ENCODE data around the gene RAB30. TPM values are rescaled to one million over a fixed set of nuclear protein-coding genes. Genes with fewer than 3 reads are reported as not detected.
"Not testable (repeated sequence)": the region's sequence is repeated elsewhere in the genome, so short reads cannot be mapped to it uniquely, and the experiment has no call there.

RAB30 gene
- total RNA-seq, 1 experiment from 2014 or later = 6.2 TPM

GRCh38 chr11:82980947-82981346, 90.8 kb downstream of the RAB30 start:
- no peak for DNase-seq
- H3K27me3 ChIP-seq (ENCODE audit: control insufficient read depth, insufficient read depth, low read length) = no peaks in the 10 kb centered on the region
- no peaks in the 10 kb centered on the region; the same call in 1 of the 2 replicates for H3K36me3 ChIP-seq (replicated peaks; ENCODE audit: control insufficient read depth, insufficient read depth, low read length)
- H3K4me3 ChIP-seq (ENCODE audit: insufficient read depth, low read depth, low read length) = no peak overlapping the region

- DNase-seq = no peak
- H3K27me3 ChIP-seq (ENCODE audit: control insufficient read depth, insufficient read depth, low read length) = no peaks in the 10 kb centered on the region
- no peak overlapping the region for H3K4me3 ChIP-seq (ENCODE audit: insufficient read depth, low read depth, low read length)
- H3K36me3 ChIP-seq (replicated peaks; ENCODE audit: control insufficient read depth, insufficient read depth, low read length) = no peaks in the 10 kb centered on the region; the same call in 1 of the 2 replicates
Observed at GRCh38 chr11:82980292-82980691, 91.4 kb downstream of the RAB30 start.

- Histone ChIP-seq H3K4me3 (ENCODE audit: insufficient read depth, low read depth, low read length) (no peak overlapping the region), H3K36me3 (replicated peaks; ENCODE audit: control insufficient read depth, insufficient read depth, low read length) (no peaks in the 10 kb centered on the region; the same call in 1 of the 2 replicates), H3K27me3 (ENCODE audit: control insufficient read depth, insufficient read depth, low read length) (no peaks in the 10 kb centered on the region)
- DNase-seq = no peak
Observed at GRCh38 chr11:82979824-82980223, 91.9 kb downstream of the RAB30 start.

GRCh38 chr11:82978422-82979099, 93.1 kb downstream of the RAB30 start:
- no peaks in the 10 kb centered on the region; the same call in 1 of the 2 replicates for H3K36me3 ChIP-seq (replicated peaks; ENCODE audit: control insufficient read depth, insufficient read depth, low read length)

GRCh38 chr11:82976786-82977185, 94.9 kb downstream of the RAB30 start:
- no peak for DNase-seq
- Histone ChIP-seq H3K4me3 (ENCODE audit: insufficient read depth, low read depth, low read length) (no peak overlapping the region), H3K27me3 (ENCODE audit: control insufficient read depth, insufficient read depth, low read length) (no peaks in the 10 kb centered on the region), H3K36me3 (replicated peaks; ENCODE audit: control insufficient read depth, insufficient read depth, low read length) (no peaks in the 10 kb centered on the region; the same call in 1 of the 2 replicates)

More at GRCh38 chr11:82978422-82979099, 93.1 kb downstream of the RAB30 start:
- Histone ChIP-seq H3K4me3 (ENCODE audit: insufficient read depth, low read depth, low read length) (no peak overlapping the region), H3K27me3 (ENCODE audit: control insufficient read depth, insufficient read depth, low read length) (no peaks in the 10 kb centered on the region)
- DNase-seq = no peak

- Histone ChIP-seq H3K36me3 (replicated peaks; ENCODE audit: control insufficient read depth, insufficient read depth, low read length) (no peaks in the 10 kb centered on the region), H3K4me3 (ENCODE audit: insufficient read depth, low read depth, low read length) (no peak overlapping the region), H3K27me3 (ENCODE audit: control insufficient read depth, insufficient read depth, low read length) (no peaks in the 10 kb centered on the region)
- no peak for DNase-seq
Observed at GRCh38 chr11:82975882-82976281, 95.8 kb downstream of the RAB30 start.

GRCh38 chr11:82974851-82975250, 96.8 kb downstream of the RAB30 start:
- no peak for DNase-seq

GRCh38 chr11:82974135-82974534, 97.6 kb downstream of the RAB30 start:
- no peaks in the 10 kb centered on the region for H3K27me3 ChIP-seq (ENCODE audit: control insufficient read depth, insufficient read depth, low read length)
- no peak overlapping the region for H3K4me3 ChIP-seq (ENCODE audit: insufficient read depth, low read depth, low read length)
- H3K36me3 ChIP-seq (replicated peaks; ENCODE audit: control insufficient read depth, insufficient read depth, low read length) = no peaks in the 10 kb centered on the region
- no peak for DNase-seq

More at GRCh38 chr11:82974851-82975250, 96.8 kb downstream of the RAB30 start:
- H3K27me3 ChIP-seq (ENCODE audit: control insufficient read depth, insufficient read depth, low read length) = no peaks in the 10 kb centered on the region
- H3K36me3 ChIP-seq (replicated peaks; ENCODE audit: control insufficient read depth, insufficient read depth, low read length) = no peaks in the 10 kb centered on the region
- no peak overlapping the region for H3K4me3 ChIP-seq (ENCODE audit: insufficient read depth, low read depth, low read length)

- DNase-seq = no peak
- Histone ChIP-seq H3K4me3 (ENCODE audit: insufficient read depth, low read depth, low read length) (no peak overlapping the region), H3K27me3 (ENCODE audit: control insufficient read depth, insufficient read depth, low read length) (no peaks in the 10 kb centered on the region), H3K36me3 (replicated peaks; ENCODE audit: control insufficient read depth, insufficient read depth, low read length) (no peaks in the 10 kb centered on the region)
Observed at GRCh38 chr11:82972103-82972502, 99.6 kb downstream of the RAB30 start.

GRCh38 chr11:82971519-82971946, 100.2 kb downstream of the RAB30 start:
- not testable (repeated sequence) for DNase-seq

GRCh38 chr11:82970507-82971083, 101.1 kb downstream of the RAB30 start:
- not testable (repeated sequence) for H3K36me3 ChIP-seq (replicated peaks; ENCODE audit: control insufficient read depth, insufficient read depth, low read length); H3K4me3 ChIP-seq (ENCODE audit: insufficient read depth, low read depth, low read length); H3K27me3 ChIP-seq (ENCODE audit: control insufficient read depth, insufficient read depth, low read length)
- DNase-seq = peak; percentile 5

More at GRCh38 chr11:82971519-82971946, 100.2 kb downstream of the RAB30 start:
- not testable (repeated sequence) for H3K4me3 ChIP-seq (ENCODE audit: insufficient read depth, low read depth, low read length); H3K27me3 ChIP-seq (ENCODE audit: control insufficient read depth, insufficient read depth, low read length); H3K36me3 ChIP-seq (replicated peaks; ENCODE audit: control insufficient read depth, insufficient read depth, low read length)

- Histone ChIP-seq H3K27me3 (ENCODE audit: control insufficient read depth, insufficient read depth, low read length) (no peaks in the 10 kb centered on the region), H3K4me3 (ENCODE audit: insufficient read depth, low read depth, low read length) (no peak overlapping the region), H3K36me3 (replicated peaks; ENCODE audit: control insufficient read depth, insufficient read depth, low read length) (no peaks in the 10 kb centered on the region)
- DNase-seq = no peak
Observed at GRCh38 chr11:82969811-82970210, 101.9 kb downstream of the RAB30 start.

GRCh38 chr11:82967381-82967780, 104.3 kb downstream of the RAB30 start:
- Histone ChIP-seq H3K4me3 (ENCODE audit: insufficient read depth, low read depth, low read length) (no peak overlapping the region), H3K27me3 (ENCODE audit: control insufficient read depth, insufficient read depth, low read length) (no peaks in the 10 kb centered on the region), H3K36me3 (replicated peaks; ENCODE audit: control insufficient read depth, insufficient read depth, low read length) (no peaks in the 10 kb centered on the region)
- DNase-seq = no peak

GRCh38 chr11:82962021-82962420, 109.7 kb downstream of the RAB30 start:
- not testable (repeated sequence) for DNase-seq; H3K4me3 ChIP-seq (ENCODE audit: insufficient read depth, low read depth, low read length); H3K36me3 ChIP-seq (replicated peaks; ENCODE audit: control insufficient read depth, insufficient read depth, low read length); H3K27me3 ChIP-seq (ENCODE audit: control insufficient read depth, insufficient read depth, low read length)

GRCh38 chr11:82960779-82961143, 110.9 kb downstream of the RAB30 start:
- no peak for DNase-seq
- Histone ChIP-seq H3K36me3 (replicated peaks; ENCODE audit: control insufficient read depth, insufficient read depth, low read length) (no peaks in the 10 kb centered on the region), H3K27me3 (ENCODE audit: control insufficient read depth, insufficient read depth, low read length) (no peaks in the 10 kb centered on the region), H3K4me3 (ENCODE audit: insufficient read depth, low read depth, low read length) (no peak overlapping the region)

Measured in H7 (cell line).